MM.1S (cell line): ENCODE measurements around the gene TBX5.

ENCODE experiments used
- DNase-seq: peaks from one replicate; pipeline ENCODE4 v3.0.0-alpha.2; 2015
- H2AFZ ChIP-seq: fragments of 300-600 bp; sonication (generic); 2 replicates; pipeline ENCODE4 v1.6.0; 2016; ENCODE audit warnings: antibody characterized with exemption, low read length
- H3F3A ChIP-seq: fragments of 300-600 bp; sonication (generic); 2 replicates; pipeline ENCODE4 v1.6.1; 2016; ENCODE audit warnings: mild to moderate bottlenecking, antibody characterized with exemption, low read length, moderate library complexity, mixed read lengths; ENCODE audit not compliant: insufficient read depth
- H3K27ac ChIP-seq: fragments of 300-600 bp; sonication (generic); 2 replicates; pipeline ENCODE4 v1.5.1; 2016; ENCODE audit warnings: mild to moderate bottlenecking, low read length
- H3K27me3 ChIP-seq: fragments of 300-600 bp; sonication (generic); replicated peaks from 2 replicates; pipeline ENCODE4 v1.6.0; 2016; ENCODE audit warnings: low read length; ENCODE audit not compliant: insufficient read depth
- H3K36me3 ChIP-seq: fragments of 300-600 bp; sonication (generic); replicated peaks from 2 replicates; pipeline ENCODE4 v1.6.1; 2016; ENCODE audit warnings: mild to moderate bottlenecking, low read length, mixed read lengths; ENCODE audit not compliant: insufficient read depth
- H3K4me1 ChIP-seq: fragments of 300-600 bp; sonication (generic); 2 replicates; pipeline ENCODE4 v1.6.1; 2016; ENCODE audit warnings: low read length, mixed read lengths
- H3K4me2 ChIP-seq: fragments of 300-600 bp; sonication (generic); 2 replicates; pipeline ENCODE4 v1.6.0; 2016; ENCODE audit warnings: low read depth, low read length
- H3K4me3 ChIP-seq: fragments of 300-600 bp; sonication (generic); 2 replicates; pipeline ENCODE4 v1.5.1; 2016; ENCODE audit warnings: low read length, mixed read lengths
- H3K79me2 ChIP-seq: fragments of 300-600 bp; sonication (generic); 2 replicates; pipeline ENCODE4 v1.6.1; 2016; ENCODE audit warnings: mixed run types, low read length, mixed read lengths
- H3K9ac ChIP-seq: fragments of 300-600 bp; sonication (generic); 2 replicates; pipeline ENCODE4 v1.6.1; 2016; ENCODE audit warnings: low read length, mixed read lengths
- H3K9me2 ChIP-seq: fragments of 300-600 bp; sonication (generic); replicated peaks from 2 replicates; pipeline ENCODE4 v1.6.1; 2016; ENCODE audit warnings: mild to moderate bottlenecking, low read length, mixed read lengths; ENCODE audit not compliant: insufficient read depth
- H3K9me3 ChIP-seq: fragments of 300-600 bp; sonication (generic); replicated peaks from 2 replicates; pipeline ENCODE4 v1.6.1; 2016; ENCODE audit warnings: mild to moderate bottlenecking, low read length, mixed read lengths; ENCODE audit not compliant: insufficient read depth
- H4K20me1 ChIP-seq: fragments of 300-600 bp; sonication (generic); 2 replicates; pipeline ENCODE4 v1.6.1; 2016; ENCODE audit warnings: mild to moderate bottlenecking, low read length, moderate library complexity, mixed read lengths; ENCODE audit not compliant: insufficient read depth
- CTCF ChIP-seq: fragments of 300-600 bp; sonication (generic); IDR thresholded peaks from 2 replicates; pipeline ENCODE4 v1.5.1; 2016; ENCODE audit warnings: antibody characterized with exemption, low read length, mixed read lengths
- EZH2 ChIP-seq: fragments of 300-600 bp; sonication (generic); optimal IDR thresholded peaks from 2 replicates; pipeline ENCODE3; 2017; ENCODE audit warnings: low read depth, mild to moderate bottlenecking, antibody characterized with exemption, low read length, mixed read lengths
- EZH2phosphoT487 ChIP-seq: fragments of 300-600 bp; sonication (generic); IDR thresholded peaks from 2 replicates; pipeline ENCODE4 v1.6.1; 2018; ENCODE audit warnings: antibody characterized with exemption, low read length

The TBX5 gene

GRCh38 chr12:114400925-114401324, 5.0 kb downstream of the TBX5 start:
- Histone ChIP-seq H3K27me3 (peaks cover 18% of the 10 kb centered on the region; the same call in 1 of the 2 replicates), H2AFZ (no peak overlapping the region)

GRCh38 chr12:114400361-114400811, 5.6 kb downstream of the TBX5 start:
- no peak overlapping the region for H3K27ac ChIP-seq
- no peak for TF ChIP-seq CTCF
- TF ChIP-seq EZH2phosphoT487, result no peak
- TF ChIP-seq EZH2, result no peak
- H3K9me2 ChIP-seq, result no peaks in the 10 kb centered on the region
- H3K36me3 ChIP-seq, result no peaks in the 10 kb centered on the region
- DNase-seq, result no peak
- H3K79me2 ChIP-seq, result no peaks in the 10 kb centered on the region
- H3K27me3 ChIP-seq, result peaks cover 18% of the 10 kb centered on the region; the same call in 1 of the 2 replicates
- H2AFZ ChIP-seq, result no peak overlapping the region
- no peak overlapping the region for H3K4me3 ChIP-seq
- no peaks in the 10 kb centered on the region for H4K20me1 ChIP-seq
- no peaks in the 10 kb centered on the region for H3K4me1 ChIP-seq
- no peak overlapping the region for H3K4me2 ChIP-seq
- H3K9me3 ChIP-seq, result no peaks in the 10 kb centered on the region
- no peak overlapping the region for H3K9ac ChIP-seq
- H3F3A ChIP-seq, result no peaks in the 10 kb centered on the region

More at GRCh38 chr12:114400925-114401324, 5.0 kb downstream of the TBX5 start:
- Histone ChIP-seq H3K27ac (no peak overlapping the region), H3K9ac (no peak overlapping the region), H3K9me2 (no peaks in the 10 kb centered on the region), H3K4me2 (no peak overlapping the region), H3K36me3 (no peaks in the 10 kb centered on the region), H3F3A (no peaks in the 10 kb centered on the region), H4K20me1 (no peaks in the 10 kb centered on the region), H3K4me1 (no peaks in the 10 kb centered on the region), H3K9me3 (no peaks in the 10 kb centered on the region), H3K4me3 (no peak overlapping the region), H3K79me2 (no peaks in the 10 kb centered on the region)
- TF ChIP-seq EZH2phosphoT487, result no peak
- TF ChIP-seq CTCF, result no peak
- TF ChIP-seq EZH2, result no peak
- no peak for DNase-seq

- H3K9ac ChIP-seq, result no peak overlapping the region
- no peak for DNase-seq
Observed at GRCh38 chr12:114399664-114400211, 6.2 kb downstream of the TBX5 start.

More at GRCh38 chr12:114399664-114400211, 6.2 kb downstream of the TBX5 start:
- H2AFZ ChIP-seq, result no peak overlapping the region
- no peaks in the 10 kb centered on the region for H3K9me3 ChIP-seq
- no peaks in the 10 kb centered on the region for H4K20me1 ChIP-seq
- H3K4me3 ChIP-seq, result no peak overlapping the region
- no peaks in the 10 kb centered on the region for H3K4me1 ChIP-seq
- TF ChIP-seq EZH2phosphoT487, result no peak
- no peak for TF ChIP-seq CTCF
- no peak for TF ChIP-seq EZH2
- no peak overlapping the region for H3K27ac ChIP-seq
- H3K4me2 ChIP-seq, result no peak overlapping the region
- H3F3A ChIP-seq, result no peaks in the 10 kb centered on the region
- H3K36me3 ChIP-seq, result no peaks in the 10 kb centered on the region
- peaks cover 21% of the 10 kb centered on the region; the same call in 1 of the 2 replicates for H3K27me3 ChIP-seq
- H3K79me2 ChIP-seq, result no peaks in the 10 kb centered on the region
- H3K9me2 ChIP-seq, result no peaks in the 10 kb centered on the region
